Stimulated activated CD4-positive, alpha-beta T cell treated with anti-CD3 and anti-CD28 coated beads, TNF-alpha, amount 100 ng/mL, for 1 hour (primary cell): Measurements from ENCODE around the gene HAPLN2.
"Not testable (repeated sequence)": the region's sequence is repeated elsewhere in the genome, so short reads cannot be mapped to it uniquely, and the experiment has no call there.

Experiments used
- DNase-seq, 3 donors: peaks; one replicate each; pipeline ENCODE4 v3.0.0-alpha.2; 2020; ENCODE audit warnings: low read depth in 3 of 3, low spot score in 1 of 3

HAPLN2 gene

DNA sequence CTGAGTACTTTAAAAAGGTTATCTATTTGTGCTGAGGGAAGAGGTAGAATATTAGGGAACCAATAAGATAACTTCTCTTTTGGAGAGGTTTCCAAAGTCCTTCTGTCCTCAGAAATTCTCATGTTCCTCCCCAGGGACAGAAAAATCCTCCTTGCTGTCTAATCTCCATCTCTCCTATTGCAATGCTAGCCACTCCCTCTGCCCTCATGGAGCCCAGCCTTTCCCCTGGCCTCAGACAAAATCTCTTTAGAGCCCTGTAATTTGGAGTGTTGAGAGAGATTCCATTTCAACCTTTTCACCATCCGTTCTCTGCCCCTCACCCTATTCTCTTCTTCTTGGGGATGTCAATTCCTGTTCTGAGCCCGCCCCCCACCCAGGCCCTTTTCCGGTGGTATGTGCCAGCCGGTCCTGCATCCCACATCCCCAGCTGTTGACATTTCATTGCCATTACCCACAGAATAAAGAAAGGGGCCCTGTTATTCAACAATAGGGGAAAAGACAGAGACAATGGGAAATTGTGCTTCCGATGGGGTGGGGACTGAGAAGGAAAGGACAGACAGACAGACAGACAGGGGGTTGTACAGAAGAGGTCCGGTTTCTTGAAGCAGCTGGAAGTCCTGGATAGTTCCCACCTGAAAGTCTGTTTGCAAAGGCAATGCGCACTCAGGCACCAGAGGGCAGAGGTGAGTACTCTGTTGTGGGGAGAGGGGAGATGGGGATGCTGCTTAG lies at the start of gene HAPLN2:
HAPLN2 (plus strand) TSS at position 563 of the 729 bp plus-strand sequence. CDS start 4,076 bp downstream, outside the sequence.
- DNase-seq: no peak

GRCh38 chr1:156571261-156571852 lies 47.9 kb upstream of the HAPLN2 start:
- DNase-seq: no peak

DNA sequence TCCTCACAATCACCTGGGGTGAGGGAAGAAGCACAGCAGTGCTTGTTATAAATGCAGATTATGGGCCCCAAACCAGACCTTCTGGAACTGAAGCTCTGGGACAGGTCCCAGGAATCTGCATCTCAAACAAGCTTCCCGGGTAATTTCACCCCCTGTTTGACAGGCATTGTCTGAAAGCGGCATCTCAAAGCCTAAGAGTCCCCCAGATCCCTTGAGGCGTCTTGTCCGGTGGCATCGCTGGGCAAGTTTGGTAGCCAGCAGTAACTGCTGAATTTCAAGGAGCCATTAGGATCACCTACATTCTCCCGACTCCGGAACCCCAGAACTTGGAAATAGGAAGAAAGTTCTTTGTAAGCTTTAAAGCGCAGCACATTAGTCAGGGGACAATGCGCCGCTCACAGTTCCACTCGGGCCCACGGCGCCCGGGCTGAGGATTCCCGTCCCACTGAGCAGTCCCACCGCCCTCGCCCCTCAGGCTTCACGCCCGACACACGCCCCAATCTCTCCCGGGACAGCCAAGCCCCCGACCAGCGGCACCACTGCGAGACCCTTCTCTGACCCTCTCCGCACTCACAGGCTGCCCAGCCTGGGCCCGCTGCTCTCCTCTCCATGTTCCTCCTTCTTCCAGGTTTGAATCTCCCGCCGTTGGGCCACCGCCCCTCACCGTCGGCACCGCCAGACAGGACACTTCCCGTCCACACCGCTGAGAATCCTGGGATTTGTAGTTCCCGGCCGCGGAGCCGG lies 47.1 kb upstream of the HAPLN2 start, which contains the start of gene IQGAP3:
IQGAP3 (minus strand) TSS at position 647 of the 744 bp plus-strand sequence; CDS start at position 611, 36 bp downstream.
- DNase-seq: peak; percentile 23 to 46 (median 36)

- no peak for DNase-seq
Observed at GRCh38 chr1:156572663-156573018, 46.6 kb upstream of the HAPLN2 start.

- DNase-seq: no peak
Observed at GRCh38 chr1:156574039-156574633, 45.1 kb upstream of the HAPLN2 start.

DNA sequence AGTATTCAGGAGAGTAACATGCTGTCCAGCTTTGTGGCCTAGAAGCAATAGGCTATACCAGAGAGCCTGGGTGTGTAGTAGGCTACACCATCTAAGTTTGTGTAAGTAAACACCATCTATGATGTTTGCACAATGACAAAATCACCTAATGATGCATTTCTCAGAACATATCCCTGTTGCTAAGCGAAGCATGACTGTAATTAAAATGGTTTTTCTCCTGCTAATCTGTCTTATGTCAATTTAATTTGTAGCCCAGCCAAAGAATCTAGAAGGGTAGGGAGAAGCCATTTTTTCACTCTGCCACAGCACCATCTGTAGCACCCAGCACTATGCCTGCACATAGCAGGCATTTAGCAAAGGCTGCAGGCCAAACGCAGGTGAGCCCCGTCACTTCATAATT lies 41.7 kb upstream of the HAPLN2 start:
- DNase-seq: no peak

DNA sequence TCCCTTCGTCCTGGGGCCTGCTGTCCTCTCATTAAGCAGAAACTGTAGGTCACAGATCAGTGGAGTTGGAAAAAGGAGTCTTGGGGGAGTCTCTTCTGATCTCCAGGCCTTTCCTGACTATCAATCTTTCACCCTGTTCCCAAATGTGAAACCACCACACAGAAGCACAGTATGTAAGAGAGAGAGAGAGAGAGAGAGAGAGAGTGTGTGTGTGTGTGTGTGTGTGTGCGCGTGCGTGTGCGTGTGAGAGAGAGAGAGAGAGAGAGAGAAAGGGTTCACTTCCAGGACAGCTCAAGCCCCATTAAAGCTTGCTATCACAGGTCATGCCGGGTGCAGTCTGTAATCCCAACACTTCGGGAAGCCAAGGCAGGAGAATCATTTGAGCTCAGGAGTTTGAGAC lies 41.2 kb upstream of the HAPLN2 start:
- DNase-seq: no peak

DNA sequence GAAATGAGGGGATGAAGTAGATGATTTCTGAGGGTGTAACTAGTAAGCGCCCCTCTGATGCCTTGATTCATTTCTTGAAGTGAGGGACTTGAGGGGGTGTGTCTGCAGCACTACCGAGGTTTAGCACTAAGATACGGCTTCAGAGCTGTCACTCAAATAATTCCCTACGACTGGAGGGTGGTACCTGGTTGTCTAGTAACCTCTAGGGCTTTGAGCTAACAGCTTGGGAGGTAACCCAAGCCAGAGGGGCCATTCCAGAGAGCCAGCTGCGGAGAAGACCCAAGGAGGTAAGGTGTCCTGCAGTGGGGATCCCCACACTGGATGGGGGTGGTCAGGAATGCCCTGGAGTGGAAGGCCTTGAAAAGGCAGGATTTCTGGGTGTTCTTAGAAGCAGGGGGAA lies 39.7 kb upstream of the HAPLN2 start, which contains the start of gene TTC24:
TTC24 (plus strand) TSS at position 252 of the 400 bp plus-strand sequence. CDS start 1,642 bp downstream, outside the sequence.
- no peak for DNase-seq

GRCh38 chr1:156581661-156582387 lies 37.4 kb upstream of the HAPLN2 start:
- no peak for DNase-seq

DNA sequence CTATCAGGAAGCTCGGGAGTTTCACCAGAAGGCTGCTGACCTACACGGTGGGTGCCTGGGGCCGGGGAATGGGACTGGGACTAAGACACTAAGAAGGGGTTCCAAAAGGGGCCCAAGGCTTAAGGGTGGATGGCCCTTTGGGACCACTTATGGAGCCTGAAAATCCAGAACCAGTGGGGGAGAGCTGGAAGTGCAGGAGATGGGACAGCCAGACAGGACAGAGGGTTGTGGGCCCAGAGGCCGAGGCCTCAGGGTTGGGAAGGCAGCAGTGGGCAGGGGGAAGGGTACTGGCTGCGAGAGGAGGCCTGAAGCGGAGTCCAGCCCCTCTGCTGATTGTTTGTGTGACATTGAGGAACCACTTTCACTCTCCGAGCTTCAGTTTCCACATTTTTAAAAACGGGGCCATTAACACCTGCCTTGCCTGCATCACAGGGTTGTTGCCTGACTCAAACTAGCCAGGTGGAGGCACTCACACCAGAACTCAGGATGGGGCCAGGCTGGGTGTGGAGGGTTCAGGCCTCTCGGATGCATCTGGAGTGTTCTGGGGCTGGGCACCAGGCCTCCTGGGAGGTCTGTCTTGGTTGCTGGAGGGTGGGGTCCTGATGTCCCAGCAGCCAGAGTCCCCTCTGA lies 36.7 kb upstream of the HAPLN2 start:
- DNase-seq: no peak

GRCh38 chr1:156583821-156584622 lies 35.2 kb upstream of the HAPLN2 start:
- peak; percentile 44 to 51 (median 46) for DNase-seq

- DNase-seq: no peak
Observed at GRCh38 chr1:156584813-156585212, 34.4 kb upstream of the HAPLN2 start.

GRCh38 chr1:156586323-156586722 lies 32.9 kb upstream of the HAPLN2 start:
- no peak for DNase-seq

GRCh38 chr1:156586892-156587477 lies 32.2 kb upstream of the HAPLN2 start:
- no peak for DNase-seq

- DNase-seq: not testable (repeated sequence)
Observed at GRCh38 chr1:156587927-156588326, 31.3 kb upstream of the HAPLN2 start.

- no peak for DNase-seq
Observed at GRCh38 chr1:156589546-156589945, 29.7 kb upstream of the HAPLN2 start.

- no peak for DNase-seq
Observed at GRCh38 chr1:156590326-156591180, 28.7 kb upstream of the HAPLN2 start.

GRCh38 chr1:156591181-156591431 lies 28.1 kb upstream of the HAPLN2 start:
- DNase-seq: no peak
